Fibroblast of villous mesenchyme (primary cell): ENCODE measurements around the gene PLXNA2. TPM values are rescaled to one million over a fixed set of nuclear protein-coding genes. Genes with fewer than 3 reads are reported as not detected.

Experiments
- DNase-seq: peaks from one replicate; pipeline ENCODE4 v3.0.0-alpha.2; 2010; ENCODE audit warnings: low read depth
- H3K4me3 ChIP-seq: 2 replicates; pipeline ENCODE4 v1.5.1; 2011; ENCODE audit warnings: low read depth, mild to moderate bottlenecking, low read length
- total RNA-seq: library from RNA; depleted of rRNA; stranded (reverse); fragments of >200 nt; gene quantifications from 2 replicates; pipeline ENCODE4 v1.2.3, GENCODE V29; 2012
- TF ChIP-seq, protein P1 (sequence below): IDR thresholded peaks from 2 replicates; pipeline ENCODE4 v1.5.1; 2012; ENCODE audit warnings: low read depth, mild to moderate bottlenecking, low read length; ENCODE audit not compliant: insufficient read depth

The PLXNA2 gene
- total RNA-seq, 1 donor = 0.86 TPM

GRCh38 chr1:208280681-208281450, 36.7 kb upstream of the PLXNA2 start:
- no peak for DNase-seq
- TF ChIP-seq, protein P1, sequence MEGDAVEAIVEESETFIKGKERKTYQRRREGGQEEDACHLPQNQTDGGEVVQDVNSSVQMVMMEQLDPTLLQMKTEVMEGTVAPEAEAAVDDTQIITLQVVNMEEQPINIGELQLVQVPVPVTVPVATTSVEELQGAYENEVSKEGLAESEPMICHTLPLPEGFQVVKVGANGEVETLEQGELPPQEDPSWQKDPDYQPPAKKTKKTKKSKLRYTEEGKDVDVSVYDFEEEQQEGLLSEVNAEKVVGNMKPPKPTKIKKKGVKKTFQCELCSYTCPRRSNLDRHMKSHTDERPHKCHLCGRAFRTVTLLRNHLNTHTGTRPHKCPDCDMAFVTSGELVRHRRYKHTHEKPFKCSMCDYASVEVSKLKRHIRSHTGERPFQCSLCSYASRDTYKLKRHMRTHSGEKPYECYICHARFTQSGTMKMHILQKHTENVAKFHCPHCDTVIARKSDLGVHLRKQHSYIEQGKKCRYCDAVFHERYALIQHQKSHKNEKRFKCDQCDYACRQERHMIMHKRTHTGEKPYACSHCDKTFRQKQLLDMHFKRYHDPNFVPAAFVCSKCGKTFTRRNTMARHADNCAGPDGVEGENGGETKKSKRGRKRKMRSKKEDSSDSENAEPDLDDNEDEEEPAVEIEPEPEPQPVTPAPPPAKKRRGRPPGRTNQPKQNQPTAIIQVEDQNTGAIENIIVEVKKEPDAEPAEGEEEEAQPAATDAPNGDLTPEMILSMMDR = no peak
- no peak overlapping the region for H3K4me3 ChIP-seq

DNA sequence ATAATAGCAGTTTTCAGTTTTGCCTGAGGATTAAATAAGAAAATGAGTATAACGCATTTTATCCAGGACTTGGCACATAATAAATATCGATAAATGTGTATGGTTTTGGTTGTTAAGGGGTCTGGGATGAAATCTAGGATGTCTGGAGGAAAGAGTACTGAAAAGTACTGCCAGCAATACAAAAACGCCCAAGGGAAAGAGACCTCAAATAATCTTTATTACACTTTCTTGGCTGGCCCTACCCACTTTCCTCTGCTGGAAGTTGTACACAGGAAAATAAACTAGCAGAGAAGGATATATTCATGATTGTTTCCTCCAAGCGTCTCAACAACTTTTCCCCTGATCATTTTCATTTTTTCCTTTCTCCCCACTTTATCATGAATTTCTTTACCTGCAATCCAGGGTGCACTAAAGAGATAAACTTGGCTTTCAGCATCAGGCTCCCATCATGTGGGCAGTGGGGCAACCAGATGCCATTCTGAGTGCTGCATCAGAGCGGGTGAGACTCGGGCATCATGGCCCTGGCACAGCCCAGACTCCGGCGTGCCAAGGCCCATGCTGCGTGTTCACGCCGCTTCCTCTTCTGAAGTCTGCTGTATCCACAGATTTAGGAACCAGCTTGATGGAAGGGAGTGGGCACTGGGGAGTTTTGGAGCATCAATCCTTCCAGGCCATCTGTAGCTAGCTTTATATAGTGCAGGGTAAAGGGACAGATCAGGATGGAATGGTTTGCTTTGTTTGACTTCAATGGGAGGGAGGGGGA, 35.8 kb upstream of the PLXNA2 start:
- TF ChIP-seq, protein P1 = no peak
- DNase-seq = no peak
- no peak overlapping the region for H3K4me3 ChIP-seq

GRCh38 chr1:208278638-208279037, 34.5 kb upstream of the PLXNA2 start:
- H3K4me3 ChIP-seq = no peak overlapping the region
- TF ChIP-seq, protein P1 = no peak
- no peak for DNase-seq

DNA sequence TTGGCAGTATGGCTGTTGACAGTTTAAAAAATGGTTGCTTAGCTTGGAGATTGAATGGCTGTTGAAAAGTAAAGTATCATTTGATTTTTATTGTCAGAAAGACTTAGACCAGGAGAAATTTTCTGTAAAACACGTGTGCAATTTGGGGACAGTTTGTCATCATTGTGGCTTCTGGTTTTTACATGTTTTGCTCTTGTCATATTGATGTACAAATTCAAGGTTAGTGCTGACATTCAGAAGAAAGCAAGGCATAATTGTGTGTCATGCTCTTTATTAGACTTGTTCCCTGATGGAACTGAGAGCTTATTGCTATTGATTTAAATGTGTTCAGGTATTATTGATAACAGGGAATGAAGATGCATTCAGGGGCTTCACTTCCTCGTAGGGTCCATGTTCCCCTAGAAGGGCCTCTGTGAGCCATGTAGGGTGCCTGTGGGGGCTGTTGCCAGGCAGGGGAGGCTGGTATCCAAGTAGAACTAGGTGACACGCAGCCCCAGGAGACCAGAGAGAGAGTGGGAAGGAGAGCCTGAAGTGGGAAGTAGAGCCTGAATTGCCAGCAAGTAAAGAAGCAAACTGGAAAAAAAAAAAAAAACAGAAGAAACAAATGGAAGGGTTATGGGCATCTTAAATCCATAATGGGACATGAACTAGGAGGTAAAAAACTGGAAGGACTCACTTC, 32.7 kb upstream of the PLXNA2 start:
- no peak for DNase-seq
- no peak overlapping the region for H3K4me3 ChIP-seq
- TF ChIP-seq, protein P1 = no peak

GRCh38 chr1:208275083-208275482, 30.9 kb upstream of the PLXNA2 start:
- DNase-seq = no peak
- no peak overlapping the region for H3K4me3 ChIP-seq
- TF ChIP-seq, protein P1 = no peak

- DNase-seq = no peak
- no peak overlapping the region for H3K4me3 ChIP-seq
- TF ChIP-seq, protein P1 = no peak
Observed at GRCh38 chr1:208273386-208274017, 29.3 kb upstream of the PLXNA2 start.
